OCI-LY3 (cell line): Measurements from ENCODE around the gene RABGAP1.

Source experiments
- EZH2phosphoT487 ChIP-seq: fragments of 200-600 bp; shearing (Covaris generic); IDR thresholded peaks from 2 replicates; pipeline ENCODE4 v1.6.1; 2018; ENCODE audit warnings: antibody characterized with exemption, mixed run types, low read depth
- TF ChIP-seq, protein P1 (sequence below): fragments of 200-600, 300-600 bp; sonication (generic); IDR thresholded peaks from 2 replicates; pipeline ENCODE4 v1.5.1; 2014; ENCODE audit warnings: antibody characterized with exemption, low read length, low read depth

DNA sequence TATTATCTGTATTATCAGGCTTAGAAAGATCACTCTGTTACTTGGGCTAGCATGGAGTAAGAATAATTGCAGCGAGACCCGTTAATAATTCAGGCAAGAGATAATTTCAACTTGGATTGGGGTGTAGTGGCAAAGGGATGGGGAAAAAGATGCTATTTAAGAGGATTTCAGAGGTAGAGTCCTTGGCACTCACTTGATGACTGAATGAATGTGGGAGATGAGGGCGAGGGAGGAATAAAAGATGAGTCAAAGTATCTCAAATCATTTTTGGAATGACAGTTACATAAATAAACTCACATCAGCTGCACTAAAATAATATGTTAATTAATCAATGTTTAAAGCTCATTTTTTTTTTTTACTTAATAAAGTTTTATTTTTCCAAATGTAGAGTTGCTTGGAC lies 88.2 kb downstream of the RABGAP1 start:
- no peak for TF ChIP-seq EZH2phosphoT487
- TF ChIP-seq, protein P1, sequence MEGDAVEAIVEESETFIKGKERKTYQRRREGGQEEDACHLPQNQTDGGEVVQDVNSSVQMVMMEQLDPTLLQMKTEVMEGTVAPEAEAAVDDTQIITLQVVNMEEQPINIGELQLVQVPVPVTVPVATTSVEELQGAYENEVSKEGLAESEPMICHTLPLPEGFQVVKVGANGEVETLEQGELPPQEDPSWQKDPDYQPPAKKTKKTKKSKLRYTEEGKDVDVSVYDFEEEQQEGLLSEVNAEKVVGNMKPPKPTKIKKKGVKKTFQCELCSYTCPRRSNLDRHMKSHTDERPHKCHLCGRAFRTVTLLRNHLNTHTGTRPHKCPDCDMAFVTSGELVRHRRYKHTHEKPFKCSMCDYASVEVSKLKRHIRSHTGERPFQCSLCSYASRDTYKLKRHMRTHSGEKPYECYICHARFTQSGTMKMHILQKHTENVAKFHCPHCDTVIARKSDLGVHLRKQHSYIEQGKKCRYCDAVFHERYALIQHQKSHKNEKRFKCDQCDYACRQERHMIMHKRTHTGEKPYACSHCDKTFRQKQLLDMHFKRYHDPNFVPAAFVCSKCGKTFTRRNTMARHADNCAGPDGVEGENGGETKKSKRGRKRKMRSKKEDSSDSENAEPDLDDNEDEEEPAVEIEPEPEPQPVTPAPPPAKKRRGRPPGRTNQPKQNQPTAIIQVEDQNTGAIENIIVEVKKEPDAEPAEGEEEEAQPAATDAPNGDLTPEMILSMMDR, result no peak
